IPS-NIHi11 (cell line): ENCODE results near the gene ADRA2B.

Source experiments
- DNase-seq: peaks from one replicate; pipeline ENCODE4 v3.0.0; 2012; ENCODE audit warnings: mixed read lengths, low spot score

The ADRA2B gene

DNA sequence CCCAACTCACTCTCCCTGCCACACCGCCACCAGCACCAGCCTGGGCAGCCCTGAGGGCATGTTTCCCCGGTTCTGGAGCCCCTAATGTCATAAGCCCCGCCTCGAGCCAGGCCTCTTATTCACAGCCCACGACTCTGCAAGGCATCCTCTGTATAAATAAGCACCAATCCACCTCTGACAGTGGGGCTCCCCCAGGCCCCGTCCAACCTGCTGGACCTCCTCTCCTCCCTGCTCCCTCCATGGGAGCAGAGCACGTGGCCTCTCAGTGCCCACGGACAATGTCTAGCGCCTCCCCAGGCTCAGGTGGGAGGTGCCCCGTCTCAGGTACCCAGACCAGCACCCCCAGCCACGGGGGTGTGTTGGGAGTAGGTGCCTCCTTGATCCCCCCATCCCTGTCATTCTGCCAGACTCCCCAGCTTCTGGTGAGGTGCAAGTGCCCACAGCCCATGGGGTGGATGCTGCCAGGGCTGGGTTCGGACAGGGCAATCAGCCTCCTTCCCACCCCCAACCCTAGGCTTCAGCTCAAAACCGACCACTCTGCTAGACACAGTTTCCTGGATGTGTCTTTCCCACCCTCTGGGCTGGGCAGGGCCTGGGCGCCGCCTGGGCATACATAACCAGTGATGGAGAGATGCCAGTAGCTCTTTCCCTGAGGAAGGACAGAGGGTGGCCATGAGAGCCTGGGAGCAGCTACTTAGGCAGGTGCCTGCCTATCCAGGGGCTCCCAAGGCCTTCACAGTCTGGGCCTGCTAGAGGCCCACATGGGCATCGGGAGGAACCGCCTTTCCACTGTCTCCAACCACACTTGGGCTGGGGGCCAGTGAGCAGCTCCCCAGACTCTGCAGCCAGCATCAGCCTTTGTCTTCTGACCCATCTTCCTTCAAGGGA is 1.6 kb upstream of the ADRA2B start:
- peak; percentile 79 for DNase-seq

DNA sequence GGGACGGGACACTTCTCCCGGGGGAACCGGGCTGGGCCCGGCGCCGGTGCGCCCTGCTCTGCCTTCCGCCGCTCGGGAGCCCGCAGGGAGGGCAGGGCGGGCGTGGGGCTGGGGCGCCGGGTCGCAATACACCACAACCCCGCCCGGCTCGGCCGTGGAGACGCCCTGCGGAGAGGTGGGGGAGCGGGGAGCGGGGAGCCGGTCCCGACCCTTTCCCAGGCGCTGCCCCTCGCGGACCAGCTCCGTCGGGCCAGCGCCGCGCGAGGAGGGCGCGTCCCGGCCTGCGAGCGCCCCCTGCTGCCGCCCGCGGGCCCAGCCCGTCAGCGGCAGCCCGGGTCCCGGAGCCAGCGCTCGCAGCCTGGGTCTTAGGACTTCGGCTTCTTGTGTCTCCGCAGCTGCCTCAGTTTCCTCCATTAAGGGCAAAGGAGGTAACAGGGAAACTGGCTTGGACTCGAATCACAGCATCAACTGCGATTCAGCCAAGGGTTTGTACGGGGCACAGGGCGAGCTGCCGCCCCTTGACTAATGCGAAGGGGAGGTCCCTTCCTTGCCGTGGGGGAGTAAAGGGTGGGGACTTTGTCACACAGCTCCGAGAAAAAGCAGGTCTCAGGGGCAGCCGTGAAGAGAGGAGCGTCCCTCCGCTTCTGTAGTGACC is 635 bp upstream of the ADRA2B start:
- peak; percentile 99 for DNase-seq

DNA sequence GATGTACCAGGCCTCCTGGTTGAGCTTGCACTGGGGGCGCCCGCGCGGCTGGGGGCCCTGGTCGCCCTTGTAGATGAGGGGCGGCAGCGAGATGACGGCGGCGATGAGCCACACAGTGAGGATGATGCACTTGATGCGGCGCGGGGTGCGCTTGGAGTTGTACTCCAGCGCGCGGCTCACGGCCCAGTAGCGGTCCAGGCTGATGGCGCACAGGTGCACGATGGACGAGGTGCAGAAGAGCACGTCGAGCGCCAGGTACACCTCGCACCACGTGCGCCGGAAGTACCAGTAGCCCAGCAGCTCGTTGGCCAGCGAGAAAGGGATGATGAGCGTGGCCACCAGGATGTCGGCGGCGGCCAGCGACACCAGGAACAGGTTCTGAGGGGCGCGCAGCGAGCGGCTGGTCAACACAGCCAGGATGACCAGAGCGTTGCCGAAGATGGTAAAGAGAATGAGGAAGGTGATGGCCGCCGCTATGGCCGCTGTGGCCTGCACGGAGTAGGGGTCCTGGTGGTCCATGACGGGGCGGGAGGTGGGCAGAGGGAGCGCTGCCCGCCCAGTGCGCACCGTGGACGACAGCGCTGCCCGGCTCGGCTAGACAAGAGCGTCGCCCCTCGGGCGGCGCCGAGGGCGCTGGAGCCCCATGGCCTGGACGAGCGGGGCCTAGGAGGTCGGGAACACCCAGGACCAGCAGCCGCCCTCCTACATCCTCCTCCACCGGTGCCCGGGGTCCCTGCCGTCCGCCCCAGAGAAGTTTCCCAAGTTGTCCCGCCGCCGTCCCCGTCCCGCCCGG is 544 bp downstream of the ADRA2B start:
- DNase-seq: no peak

DNA sequence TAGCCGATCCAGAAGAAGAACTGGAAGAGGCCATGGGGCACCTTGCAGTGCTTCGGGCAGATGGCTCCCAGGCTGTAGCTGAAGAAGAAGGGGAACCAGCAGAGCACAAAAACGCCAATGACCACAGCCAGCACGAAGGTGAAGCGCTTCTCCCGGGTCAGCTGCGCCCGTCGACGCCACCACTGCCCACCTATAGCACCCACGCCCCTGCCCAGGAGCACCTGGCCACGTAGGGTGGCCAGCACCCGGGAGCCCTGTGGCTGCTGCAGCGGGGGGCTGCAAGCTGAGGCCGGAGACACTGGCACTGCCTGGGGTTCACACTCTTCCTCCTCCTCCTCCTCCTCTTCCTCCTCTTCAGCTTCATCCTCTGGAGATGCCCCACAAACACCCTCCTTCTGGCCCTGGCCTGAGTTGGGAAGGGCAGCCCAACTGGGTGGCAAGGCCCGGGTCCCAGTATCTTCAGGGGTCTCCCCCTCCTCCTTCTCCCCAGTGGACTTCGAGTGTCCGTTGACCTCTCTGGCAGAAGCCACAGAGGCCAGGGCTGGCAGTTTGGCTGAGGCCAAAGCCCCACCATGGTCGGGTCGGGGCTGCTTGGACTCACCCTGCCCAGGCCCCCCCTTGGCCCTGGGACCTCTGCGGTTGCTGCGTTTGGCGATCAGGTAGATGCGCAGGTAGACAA is 1.3 kb downstream of the ADRA2B start:
- no peak for DNase-seq

DNA sequence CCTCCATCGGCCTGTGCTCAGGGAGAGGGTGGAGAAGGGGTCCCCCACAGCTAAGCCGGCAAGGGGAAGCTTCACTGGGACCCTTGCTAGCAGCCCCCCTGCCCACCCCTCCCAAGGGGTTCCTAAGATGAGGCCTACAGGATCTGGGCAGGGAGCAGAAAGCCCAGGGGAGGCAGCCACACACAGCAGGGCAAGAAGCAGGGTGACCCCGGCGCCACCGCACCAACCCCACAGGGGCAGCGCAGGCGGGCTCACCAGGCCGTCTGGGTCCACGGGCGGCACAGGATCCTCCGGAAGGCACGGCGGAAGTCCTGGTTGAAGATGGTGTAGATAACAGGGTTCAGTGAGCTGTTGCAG is 1.8 kb downstream of the ADRA2B start:
- no peak for DNase-seq

DNA sequence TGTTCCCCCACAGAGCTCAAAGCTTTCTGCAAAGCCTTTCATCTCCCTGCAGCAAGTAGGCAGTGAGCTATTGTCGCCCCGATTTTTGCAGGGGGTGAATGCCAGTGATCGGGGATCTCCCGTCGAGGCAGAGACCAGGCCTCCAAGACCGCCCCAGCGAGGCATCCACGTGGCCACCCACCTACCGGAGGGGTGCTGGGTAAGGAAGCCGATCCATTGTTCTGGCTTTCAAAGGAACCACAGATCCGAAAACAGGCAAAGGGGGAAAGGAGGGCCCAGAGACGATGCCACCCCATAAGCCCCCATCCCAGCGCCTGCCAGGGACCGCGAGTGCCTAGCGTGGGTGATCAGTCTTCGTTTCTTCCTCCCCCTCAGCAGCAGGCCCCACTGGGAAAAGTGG is 2.4 kb downstream of the ADRA2B start:
- DNase-seq: no peak

DNA sequence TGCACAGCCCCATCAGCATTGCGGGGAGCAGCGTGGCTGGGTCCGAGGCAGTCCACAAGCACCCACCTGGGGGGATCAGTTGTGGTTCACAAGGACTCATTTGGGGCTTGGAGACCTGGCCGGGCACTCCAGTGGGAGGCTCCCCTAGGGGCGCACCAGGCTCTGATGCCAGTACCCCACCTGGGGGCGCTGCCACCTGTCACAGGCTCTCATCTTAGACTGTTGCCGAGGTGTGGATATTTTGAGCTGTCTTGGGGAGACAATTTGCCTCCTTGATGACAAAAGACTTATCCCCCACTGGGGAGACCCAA is 3.0 kb downstream of the ADRA2B start:
- peak; percentile 57 for DNase-seq

DNA sequence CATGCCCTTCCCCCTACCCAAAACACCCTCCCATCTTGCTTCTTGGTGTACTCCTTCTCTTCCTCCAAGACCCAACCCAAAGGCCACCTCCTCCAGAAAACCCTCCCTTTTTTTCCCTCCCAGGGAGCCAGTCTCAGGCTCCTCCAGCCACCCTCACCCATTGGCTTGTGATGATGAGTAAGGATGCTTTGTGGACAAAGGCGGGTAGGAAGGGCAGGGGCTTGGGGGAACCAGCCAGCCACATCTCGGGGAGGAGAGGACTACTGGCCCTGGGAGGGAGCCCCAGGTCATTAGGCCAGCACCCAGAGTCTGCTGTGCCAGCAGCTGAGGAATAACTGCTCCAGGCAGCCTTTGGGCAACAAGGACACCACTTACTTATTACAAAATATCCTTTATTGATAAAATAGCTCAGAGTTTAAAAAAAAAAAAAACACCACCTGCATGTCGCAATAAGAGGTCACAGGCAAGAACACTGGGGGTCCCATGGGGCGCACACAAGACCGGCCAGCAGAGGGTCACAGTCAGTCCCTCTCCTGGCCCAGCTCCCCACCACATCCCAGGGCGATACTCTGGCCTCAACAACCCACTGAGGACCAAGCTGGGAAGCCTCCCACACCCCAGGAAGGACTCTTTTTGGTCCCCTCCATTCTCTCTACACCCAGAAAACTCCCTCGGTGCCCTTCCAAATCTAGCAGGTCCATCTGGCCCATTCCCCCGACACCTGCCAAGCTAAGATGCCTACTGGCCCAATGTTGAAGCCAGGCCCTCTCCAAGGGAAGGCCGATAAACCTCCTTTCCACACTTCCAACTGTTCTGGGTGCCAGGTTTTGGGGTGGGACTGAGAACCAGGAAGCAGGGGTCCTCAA is 3.6 kb downstream of the ADRA2B start:
- no peak for DNase-seq

DNA sequence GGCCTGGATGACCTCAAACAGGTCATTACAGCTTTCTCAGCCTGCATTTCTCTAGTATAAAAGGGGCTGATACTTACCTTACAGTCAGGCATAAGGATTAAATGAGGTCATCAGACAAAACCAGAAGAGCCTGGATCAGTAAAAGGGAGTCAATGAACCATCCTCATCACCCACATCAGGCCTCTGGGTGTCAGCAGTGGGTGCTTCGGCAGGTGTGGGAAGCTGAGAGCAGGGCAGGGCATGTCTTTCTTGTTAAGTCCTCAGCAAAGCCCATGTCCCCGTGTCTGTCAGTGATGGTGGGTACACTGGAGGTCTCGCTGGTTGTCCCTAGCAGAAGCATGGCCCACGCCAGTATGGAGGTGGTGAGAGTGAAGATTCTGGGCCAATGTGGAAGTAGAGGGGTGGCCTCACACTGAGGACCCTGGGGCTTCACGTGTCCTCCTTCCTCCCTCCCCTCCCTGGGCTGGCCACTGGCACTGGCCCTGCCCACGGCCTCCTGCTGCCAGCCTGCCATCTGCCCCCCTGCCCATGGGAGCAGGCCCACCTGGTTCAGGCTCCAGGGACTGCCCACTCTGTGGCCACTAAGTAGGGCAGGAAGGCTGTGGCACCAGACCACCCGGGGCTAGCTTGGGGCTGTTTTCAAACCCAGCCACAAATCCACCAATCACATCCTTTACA is 4.4 kb downstream of the ADRA2B start:
- no peak for DNase-seq

DNA sequence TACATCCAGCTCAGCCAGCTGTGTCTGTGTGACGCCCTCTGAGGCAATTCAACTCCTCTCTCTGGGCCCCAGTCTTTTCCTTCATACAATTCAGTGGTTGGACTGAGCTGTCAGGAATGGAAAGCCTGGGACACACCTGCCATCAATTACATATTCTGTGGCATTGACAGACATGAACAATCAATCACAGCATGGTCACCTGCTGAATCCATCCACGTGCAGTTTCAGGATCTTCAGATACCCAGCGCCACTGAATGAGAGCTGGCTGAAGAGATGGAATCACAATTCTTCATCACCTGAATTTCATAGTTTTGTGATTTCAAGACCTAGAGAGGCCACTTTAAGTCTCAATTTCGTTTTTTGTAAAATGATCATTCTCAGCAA is 5.1 kb downstream of the ADRA2B start:
- DNase-seq: no peak

DNA sequence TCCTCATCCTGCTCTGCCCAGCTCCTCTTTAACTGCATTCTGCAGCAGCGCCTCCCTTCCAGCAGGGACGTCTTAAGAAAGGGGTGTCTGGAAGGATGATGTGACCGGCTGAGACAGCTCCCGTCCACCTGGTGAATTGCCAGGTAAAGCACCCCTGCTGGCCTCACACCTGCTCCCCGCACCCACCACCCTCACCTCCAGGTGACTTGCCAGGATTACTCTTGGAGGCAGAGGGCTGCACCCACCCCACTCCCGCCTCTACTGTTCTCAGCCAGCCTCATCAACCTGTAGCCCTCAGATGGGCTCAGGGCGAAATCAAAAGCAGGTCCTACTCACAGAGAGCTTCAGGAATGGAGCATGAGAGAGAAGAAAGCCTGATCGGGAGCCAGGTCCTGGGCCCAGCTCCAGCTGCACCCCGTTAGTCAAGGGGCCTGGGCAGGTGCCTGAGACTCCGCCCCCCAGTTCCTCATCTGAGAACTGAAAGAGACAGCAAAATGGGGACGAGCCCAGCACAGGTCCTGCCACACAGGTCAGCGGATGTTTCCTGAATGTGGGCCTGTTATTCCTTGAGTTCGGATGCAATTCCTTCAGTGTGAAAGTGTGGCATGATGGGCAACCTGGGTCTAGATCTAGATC is 5.6 kb downstream of the ADRA2B start:
- DNase-seq: no peak

DNA sequence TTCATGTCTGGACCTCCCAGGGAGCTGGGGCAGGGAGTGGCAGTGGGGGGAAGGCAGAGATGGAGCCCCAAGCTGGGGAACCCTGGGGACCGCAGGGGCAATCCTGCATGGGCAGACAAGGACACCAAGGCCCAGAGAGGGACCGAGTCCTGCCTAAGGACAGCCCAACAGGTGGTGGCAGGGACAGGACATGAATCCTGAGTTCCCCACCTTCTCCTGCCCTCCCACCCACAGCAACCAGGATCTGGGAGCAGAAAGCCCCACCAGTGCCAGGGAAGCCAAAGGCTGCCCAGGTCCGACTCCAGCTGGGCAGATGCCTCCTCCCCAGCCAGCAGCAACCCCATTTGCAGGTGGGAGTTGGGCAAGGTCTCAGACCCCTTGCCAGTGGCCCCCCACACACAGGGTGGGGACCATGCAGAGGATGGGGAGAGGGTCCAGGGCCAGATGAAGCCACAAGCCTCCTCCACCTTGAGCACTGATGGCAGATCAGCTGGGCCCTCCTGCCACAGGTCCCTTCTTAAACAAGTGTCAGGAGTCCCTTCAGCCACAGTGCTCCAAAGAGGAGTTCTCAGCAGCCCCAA is 6.3 kb downstream of the ADRA2B start:
- DNase-seq: no peak

DNA sequence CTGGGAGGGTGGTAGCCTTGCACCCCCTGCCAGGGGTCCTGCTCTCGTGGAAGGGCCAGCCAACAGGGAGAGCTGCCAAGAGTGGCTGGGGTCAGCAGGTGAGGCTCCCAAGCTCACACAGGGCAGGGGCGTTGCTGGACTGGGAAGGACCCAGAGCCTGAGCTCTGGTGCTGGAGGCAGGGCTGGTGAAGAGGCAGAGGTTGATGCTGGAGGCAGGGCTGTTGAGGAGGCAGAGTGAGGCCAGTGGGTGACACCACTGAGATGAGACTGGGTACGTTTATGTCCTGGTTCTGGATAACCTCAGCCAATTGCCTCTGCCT is 7.0 kb downstream of the ADRA2B start:
- DNase-seq: no peak

DNA sequence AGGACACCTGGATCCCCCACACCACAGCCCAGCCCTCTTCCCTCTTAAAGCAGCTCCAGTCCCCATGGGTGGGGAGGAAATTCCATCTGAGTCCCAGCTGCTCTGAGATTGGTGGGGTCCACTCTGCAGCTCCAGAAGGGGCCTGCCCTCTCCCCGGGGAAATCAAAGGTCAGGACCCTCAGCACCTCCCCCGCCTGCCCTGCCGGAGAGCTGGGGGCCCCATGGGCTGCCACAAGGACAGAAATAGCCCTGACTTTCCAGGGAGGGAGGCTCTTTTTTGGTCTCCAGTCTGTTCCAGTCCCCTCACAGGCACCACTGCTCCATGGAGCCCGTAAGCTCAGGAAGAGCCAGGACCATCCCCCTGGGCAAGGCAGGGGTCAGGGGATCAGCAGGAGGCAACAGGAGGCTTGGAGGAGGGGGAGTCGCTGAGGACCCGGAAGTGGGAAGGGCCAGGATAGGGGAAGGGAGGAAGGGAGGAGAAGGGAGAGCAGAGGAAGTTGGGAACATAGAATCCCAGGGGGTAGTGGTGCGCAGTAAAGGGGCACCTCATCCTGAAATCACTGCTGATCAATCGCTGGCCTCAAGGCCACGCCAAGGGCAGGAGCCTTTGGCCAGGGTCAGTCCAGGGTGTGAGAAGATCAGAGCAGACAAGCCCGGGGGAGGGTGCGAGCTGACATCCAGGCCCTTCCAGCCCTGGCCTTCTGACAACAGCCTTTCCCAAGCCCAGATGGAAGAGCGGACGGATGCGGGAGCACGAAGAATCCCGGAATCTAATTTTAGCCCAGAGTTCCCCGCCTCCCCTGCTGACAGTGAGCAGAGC is 7.6 kb downstream of the ADRA2B start:
- DNase-seq: peak; percentile 76

DNA sequence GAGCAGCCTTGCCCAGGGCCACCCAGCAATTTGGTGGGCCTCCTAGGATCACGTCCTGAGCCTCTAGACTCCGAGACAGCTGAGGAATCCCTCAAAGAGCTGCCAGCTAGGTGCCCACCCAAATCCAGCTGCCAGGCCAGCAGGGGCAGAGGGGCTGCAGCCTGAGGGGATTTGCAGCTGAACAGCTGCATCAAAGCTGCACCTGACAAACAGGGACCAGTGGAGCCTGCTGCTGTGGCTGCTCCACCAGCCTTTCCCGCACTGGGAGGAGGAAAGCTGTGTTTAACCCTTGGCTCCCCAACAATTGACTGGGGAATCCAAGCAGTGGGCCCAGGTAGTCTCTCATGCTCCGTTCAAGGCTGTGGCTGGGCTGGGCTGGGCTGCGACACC is 8.2 kb downstream of the ADRA2B start:
- DNase-seq: peak; percentile 68

DNA sequence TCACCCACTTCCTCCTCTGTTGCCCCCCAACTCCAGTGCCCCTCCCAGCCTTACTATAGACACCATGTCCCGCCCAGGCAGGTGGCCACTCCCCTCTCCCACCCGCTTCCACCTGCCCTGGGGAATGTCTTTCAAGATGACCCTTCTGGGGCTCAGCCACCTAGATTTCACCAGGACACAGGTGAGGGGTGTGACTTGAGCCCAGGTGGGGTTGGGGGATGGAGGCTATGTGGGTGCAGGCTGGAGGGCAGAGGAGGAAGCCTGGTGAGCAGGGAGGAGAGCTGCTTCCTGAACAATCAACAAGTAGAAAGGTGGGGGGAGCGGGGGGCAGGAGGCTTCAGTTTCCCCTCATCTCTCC is 8.7 kb downstream of the ADRA2B start:
- DNase-seq: no peak

DNA sequence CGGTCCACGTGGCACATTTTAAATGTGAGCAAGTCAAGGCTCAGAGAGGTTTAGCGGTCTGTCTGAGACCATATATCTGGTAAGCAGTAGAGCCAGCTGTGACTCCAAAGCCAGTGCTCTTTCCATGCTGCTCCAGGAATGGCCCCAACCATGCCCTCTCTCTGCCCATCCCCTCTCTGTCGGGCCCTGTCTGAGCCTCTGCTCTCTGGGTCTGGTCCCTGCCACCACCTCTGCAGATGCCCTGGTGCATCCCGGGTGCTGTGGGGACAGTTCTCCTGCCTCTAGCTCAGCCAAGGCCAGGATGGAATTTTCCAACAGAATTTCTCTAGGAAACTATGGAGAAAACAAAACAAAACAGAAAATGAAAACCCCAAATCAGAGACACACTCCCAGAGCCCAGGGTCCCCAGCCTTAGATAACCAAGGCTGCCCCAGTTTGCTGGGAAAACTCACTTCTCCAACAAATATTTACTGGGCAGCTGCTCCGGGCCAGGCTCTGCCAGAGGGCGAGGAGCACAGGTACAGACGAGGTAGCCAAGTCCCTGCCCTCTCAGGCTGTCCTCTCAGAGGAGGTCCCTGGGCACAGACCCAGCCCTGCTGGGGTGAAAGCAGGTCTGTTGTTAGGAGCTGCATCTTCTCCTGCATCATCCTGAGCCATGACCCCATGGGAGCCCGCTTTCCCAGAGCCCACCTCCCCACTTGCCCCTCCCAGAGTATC is 9.2 kb downstream of the ADRA2B start:
- DNase-seq: no peak

DNA sequence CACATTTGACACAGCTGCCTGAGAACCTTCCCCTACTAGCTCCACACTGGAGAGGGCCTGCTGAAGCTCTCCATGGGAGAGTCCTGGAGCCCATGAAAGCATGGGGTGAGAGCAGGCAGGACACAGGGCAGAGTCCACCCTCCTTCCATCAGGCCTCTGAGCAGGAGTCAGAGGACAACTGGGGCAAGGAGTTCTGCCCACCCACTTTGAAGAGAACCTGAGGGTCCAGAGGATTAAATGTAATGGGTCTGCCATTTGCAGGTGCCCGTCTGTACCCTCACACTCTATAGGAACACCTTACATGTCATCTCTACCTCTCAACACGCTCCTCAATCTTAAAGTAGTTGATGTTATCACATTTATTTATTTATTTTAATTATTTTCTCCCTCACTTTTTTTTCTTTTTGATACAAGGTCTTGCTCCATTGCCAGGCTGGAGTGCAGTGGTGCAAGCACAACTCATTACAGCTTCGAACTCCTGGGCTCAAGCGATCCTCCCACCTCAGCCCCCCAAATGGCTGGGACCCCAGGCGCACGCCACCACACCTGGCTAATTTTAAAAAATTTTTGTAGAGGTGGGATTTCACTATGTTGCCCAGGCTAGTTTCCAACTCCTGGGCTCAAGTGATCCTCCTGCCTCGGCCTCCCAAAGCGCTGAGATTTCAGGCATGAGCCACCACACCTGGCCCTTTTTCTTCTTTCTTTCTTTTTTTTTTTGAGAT is 10.2 kb downstream of the ADRA2B start:
- no peak for DNase-seq
